Smooth muscle cell (in vitro differentiated cells): ENCODE measurements around the gene CDH4. TPM values are rescaled to one million over a fixed set of nuclear protein-coding genes. Genes with fewer than 3 reads are reported as not detected.

Experiments
- DNase-seq: peaks from one replicate; lab custom pipeline; 2025; ENCODE audit not compliant: unreplicated experiment; lab: John Stamatoyannopoulos, UW
- H2AFZ ChIP-seq: fragments of 200-600 bp; sonication (generic); 2 replicates; pipeline ENCODE4 v1.6.0; 2016; ENCODE audit warnings: antibody characterized with exemption, low read depth, mild to moderate bottlenecking
- H3F3A ChIP-seq: fragments of 200-600 bp; sonication (generic); 2 replicates; pipeline ENCODE4 v1.6.0; 2017; ENCODE audit warnings: antibody characterized with exemption, low read depth
- H3K27ac ChIP-seq: fragments of 200-600 bp; sonication (generic); 2 replicates; pipeline ENCODE4 v1.5.1; 2016; ENCODE audit warnings: low read depth, mild to moderate bottlenecking
- H3K27me3 ChIP-seq: fragments of 200-600 bp; sonication (generic); 2 replicates; pipeline ENCODE4 v1.6.1; 2016; ENCODE audit warnings: low read depth, mild to moderate bottlenecking
- H3K36me3 ChIP-seq: fragments of 200-600 bp; sonication (generic); 2 replicates; pipeline ENCODE4 v1.5.1; 2016; ENCODE audit warnings: low read depth
- H3K4me1 ChIP-seq: fragments of 200-600 bp; sonication (generic); 2 replicates; pipeline ENCODE4 v1.5.1; 2016; ENCODE audit warnings: low read depth
- H3K4me2 ChIP-seq: fragments of 200-600 bp; sonication (generic); 2 replicates; pipeline ENCODE4 v1.6.0; 2016; ENCODE audit warnings: mild to moderate bottlenecking
- H3K4me3 ChIP-seq: fragments of 200-600 bp; sonication (generic); 2 replicates; pipeline ENCODE4 v1.5.1; 2016; ENCODE audit warnings: mild to moderate bottlenecking
- H3K79me2 ChIP-seq: fragments of 200-600 bp; sonication (generic); 2 replicates; pipeline ENCODE4 v1.6.0; 2016; ENCODE audit warnings: low read depth, mild to moderate bottlenecking
- H3K9ac ChIP-seq: fragments of 200-600 bp; sonication (generic); 2 replicates; pipeline ENCODE4 v1.6.0; 2016; ENCODE audit warnings: low read depth
- H3K9me3 ChIP-seq: fragments of 200-600 bp; sonication (generic); replicated peaks from 2 replicates; pipeline ENCODE4 v1.5.1; 2016; ENCODE audit warnings: low read depth
- H4K20me1 ChIP-seq: fragments of 200-600 bp; sonication (generic); 2 replicates; pipeline ENCODE4 v1.6.0; 2016; ENCODE audit warnings: low read depth
- CTCF ChIP-seq: fragments of 200-600 bp; sonication (generic); IDR thresholded peaks from 2 replicates; pipeline ENCODE4 v1.5.1; 2017; ENCODE audit warnings: borderline replicate concordance, mild to moderate bottlenecking, antibody characterized with exemption; ENCODE audit not compliant: insufficient read depth, poor library complexity, severe bottlenecking
- WGBS: methylation state at CpG from one replicate; pipeline ENCODE4 v1.1.7; 2016; ENCODE audit warnings: low lambda C conversion rate; 5-methylcytosine and 5-hydroxymethylcytosine counted together
- polyA plus RNA-seq: library from polyadenylated mRNA; unstranded; fragments of >200 nt; fragmentation: Nextera tagmentation; extraction: Ambion mirVana; gene quantifications from 2 replicates; pipeline ENCODE4 v1.2.1, GENCODE V29; 2016
- total RNA-seq: library from RNA; depleted of rRNA; stranded (reverse); fragments of >200 nt; gene quantifications from 2 replicates; pipeline ENCODE4 v1.2.3, GENCODE V29; 2014

The CDH4 gene
- total and polyA plus RNA-seq, 2 experiments from 2014 or later = 0.03 to 0.04 TPM

GRCh38 chr20:61839912-61840778 lies 588.1 kb downstream of the CDH4 start:
- H3K27ac ChIP-seq = no peak overlapping the region
- no peaks in the 10 kb centered on the region for H3K79me2 ChIP-seq
- no peak for TF ChIP-seq CTCF
- no peaks in the 10 kb centered on the region for H3F3A ChIP-seq
- no peak for DNase-seq
- no peaks in the 10 kb centered on the region for H4K20me1 ChIP-seq
- no peak overlapping the region for H3K9ac ChIP-seq
- H2AFZ ChIP-seq = no peak overlapping the region
- H3K4me3 ChIP-seq = no peak overlapping the region
- H3K4me2 ChIP-seq = no peak overlapping the region
- no peaks in the 10 kb centered on the region for H3K36me3 ChIP-seq
- H3K9me3 ChIP-seq = no peaks in the 10 kb centered on the region
- 92% methylated on average over 26 of the region's 26 CpGs for WGBS
- H3K4me1 ChIP-seq = no peaks in the 10 kb centered on the region
- peaks cover 3% of the 10 kb centered on the region for H3K27me3 ChIP-seq

GRCh38 chr20:61840779-61841455 lies 588.9 kb downstream of the CDH4 start:
- no peak overlapping the region for H3K4me2 ChIP-seq
- H3K9ac ChIP-seq = no peak overlapping the region
- no peak for TF ChIP-seq CTCF
- H3F3A ChIP-seq = no peaks in the 10 kb centered on the region
- H3K27ac ChIP-seq = no peak overlapping the region
- H2AFZ ChIP-seq = no peak overlapping the region
- DNase-seq = no peak
- H3K79me2 ChIP-seq = no peaks in the 10 kb centered on the region
- no peaks in the 10 kb centered on the region for H3K9me3 ChIP-seq
- H3K4me3 ChIP-seq = no peak overlapping the region
- H3K4me1 ChIP-seq = no peaks in the 10 kb centered on the region
- H3K36me3 ChIP-seq = no peaks in the 10 kb centered on the region
- 89% methylated on average over 26 of the region's 26 CpGs for WGBS
- no peaks in the 10 kb centered on the region for H4K20me1 ChIP-seq
- H3K27me3 ChIP-seq = peaks cover 3% of the 10 kb centered on the region

GRCh38 chr20:61841551-61841950 lies 589.5 kb downstream of the CDH4 start:
- Histone ChIP-seq H3K79me2 (no peaks in the 10 kb centered on the region), H3K9ac (no peak overlapping the region), H2AFZ (no peak overlapping the region), H3K36me3 (no peaks in the 10 kb centered on the region), H4K20me1 (no peaks in the 10 kb centered on the region), H3K4me3 (no peak overlapping the region), H3K9me3 (no peaks in the 10 kb centered on the region), H3K27me3 (peaks cover 3% of the 10 kb centered on the region), H3K4me2 (no peak overlapping the region), H3K4me1 (no peaks in the 10 kb centered on the region), H3K27ac (no peak overlapping the region), H3F3A (no peaks in the 10 kb centered on the region)
- DNase-seq = no peak
- no peak for TF ChIP-seq CTCF
- WGBS = 87% methylated on average over 18 of the region's 18 CpGs
